GM13976 (cell line): ENCODE measurements around the gene TTYH3.
"Not testable (repeated sequence)": the region's sequence is repeated elsewhere in the genome, so short reads cannot be mapped to it uniquely, and the experiment has no call there.

Experiments used
- DNase-seq: peaks from one replicate; pipeline ENCODE4 v3.0.0; 2012; ENCODE audit warnings: low spot score
- CTCF ChIP-seq: IDR thresholded peaks from 2 replicates; pipeline ENCODE4 v1.5.1; 2012; ENCODE audit warnings: borderline replicate concordance, mild to moderate bottlenecking; ENCODE audit not compliant: insufficient read depth; ENCODE audit errors: extremely low read depth, missing control alignments, control extremely low read depth
- in situ Hi-C: fragments of 300-500 bp; cut with MboI; formaldehyde crosslinking; loops from one replicate; pipeline ENCODE4 v1.12.0; 2022; ENCODE audit warnings: low sequenced_read_pairs, mixed read lengths, inconsistent platforms; ENCODE audit not compliant: unreplicated experiment

TTYH3 gene

GRCh38 chr7:2666588-2667250 lies 34.9 kb downstream of the TTYH3 start:
- no peak for TF ChIP-seq CTCF
- DNase-seq, result no peak
- in situ Hi-C loops, result no loop called here

GRCh38 chr7:2667843-2668242 lies 36.1 kb downstream of the TTYH3 start:
- in situ Hi-C loops, result no loop called here
- DNase-seq, result no peak

GRCh38 chr7:2668401-2668800 lies 36.6 kb downstream of the TTYH3 start:
- in situ Hi-C loops, result no loop called here
- no peak for DNase-seq
- no peak for TF ChIP-seq CTCF

More at GRCh38 chr7:2667843-2668242, 36.1 kb downstream of the TTYH3 start:
- TF ChIP-seq CTCF, result no peak

GRCh38 chr7:2670171-2670570 lies 38.4 kb downstream of the TTYH3 start:
- DNase-seq, result no peak
- in situ Hi-C loops, result loop anchor here (5.0 kb wide), 1 partner anchor 37 kb away; no protein-coding TSS in a partner anchor
- no peak for TF ChIP-seq CTCF

GRCh38 chr7:2670720-2671391 lies 39.1 kb downstream of the TTYH3 start:
- DNase-seq, result peak; percentile 91
- in situ Hi-C loops, result loop anchor here (5.0 kb wide), 1 partner anchor 36 kb away; no protein-coding TSS in a partner anchor
- peak; percentile 88 for TF ChIP-seq CTCF

- in situ Hi-C loops, result loop anchor here (5.0 kb wide), 1 partner anchor 34 kb away; no protein-coding TSS in a partner anchor
Measured at GRCh38 chr7:2673214-2673613, 41.4 kb downstream of the TTYH3 start.

GRCh38 chr7:2673934-2674333 lies 42.1 kb downstream of the TTYH3 start:
- no peak for TF ChIP-seq CTCF
- DNase-seq, result no peak
- in situ Hi-C loops, result loop anchor here (5.0 kb wide), 1 partner anchor 33 kb away; no protein-coding TSS in a partner anchor

More at GRCh38 chr7:2673214-2673613, 41.4 kb downstream of the TTYH3 start:
- DNase-seq, result not testable (repeated sequence)
